Mucosa of rectum (tissue), 2 donors: ENCODE data around the gene CNBD2.
"Not testable (repeated sequence)": the region's sequence is repeated elsewhere in the genome, so short reads cannot be mapped to it uniquely, and the experiment has no call there.

Experiments used
- H3K27ac ChIP-seq, 2 donors: one replicate each; pipeline ENCODE4 v1.7.0; 2013; ENCODE audit warnings: inconsistent platforms in 2 of 2, low read depth in 2 of 2, low read length in 2 of 2
- H3K27me3 ChIP-seq, 2 donors: one replicate each; pipeline ENCODE4 v1.7.0; 2013; ENCODE audit warnings: low read length in 2 of 2; ENCODE audit not compliant: control insufficient read depth in 2 of 2, insufficient read depth in 2 of 2
- H3K36me3 ChIP-seq, 2 donors: one replicate each; pipeline ENCODE4 v1.7.0; 2013; ENCODE audit warnings: low read length in 2 of 2; ENCODE audit not compliant: control insufficient read depth in 2 of 2, insufficient read depth in 2 of 2
- H3K4me1 ChIP-seq, 2 donors: one replicate each; pipeline ENCODE4 v1.7.0; 2013; ENCODE audit warnings: low read length in 2 of 2, mild to moderate bottlenecking in 1 of 2; ENCODE audit not compliant: control insufficient read depth in 2 of 2, insufficient read depth in 2 of 2
- H3K4me3 ChIP-seq, 2 donors: one replicate each; pipeline ENCODE4 v1.7.0; 2013; ENCODE audit warnings: low read length in 2 of 2
- H3K9ac ChIP-seq, 2 donors: one replicate each; pipeline ENCODE4 v1.7.0; 2013; ENCODE audit warnings: low read length in 2 of 2, low read depth in 1 of 2, mild to moderate bottlenecking in 1 of 2
- H3K9me3 ChIP-seq, 2 donors: one replicate each; pipeline ENCODE4 v1.7.0; 2013; ENCODE audit warnings: low read length in 2 of 2; ENCODE audit not compliant: control insufficient read depth in 2 of 2
- donor health status: healthy.
- donor health status: Normal muscosa, but diverticular disease.

Gene CNBD2

DNA sequence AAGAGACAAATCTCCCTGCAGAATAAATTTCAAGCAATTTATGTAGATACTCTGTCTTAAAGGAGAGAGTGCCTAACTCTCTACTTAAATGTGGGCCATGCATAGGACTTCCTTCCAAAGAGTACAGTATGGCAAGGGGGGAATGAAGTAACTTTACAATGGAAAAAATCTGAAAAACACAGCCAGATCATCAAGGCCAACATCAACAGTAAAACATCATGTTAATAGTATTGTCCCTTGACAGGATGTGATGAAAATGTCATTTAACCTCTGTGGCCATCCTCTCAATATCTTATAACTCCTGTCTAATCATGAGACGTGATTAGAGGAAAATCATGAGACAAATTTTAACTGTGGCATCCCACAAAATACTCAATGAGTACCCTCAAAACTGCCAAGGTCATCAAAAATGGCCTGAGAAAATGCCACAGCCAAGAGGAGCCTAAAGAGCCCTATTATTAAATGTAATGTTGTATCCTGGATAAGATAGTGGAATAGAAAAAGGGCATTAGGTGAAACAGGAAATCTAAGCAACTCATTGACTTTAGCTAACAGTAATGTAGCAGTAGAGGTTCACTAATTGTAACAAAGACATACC, 47.5 kb downstream of the CNBD2 start:
- Histone ChIP-seq H3K4me1 (no peaks in the 10 kb centered on the region), H3K27me3 (no peaks in the 10 kb centered on the region), H3K27ac (no peak overlapping the region), H3K36me3 (no peaks in the 10 kb centered on the region), H3K4me3 (no peak overlapping the region), H3K9me3 (no peaks in the 10 kb centered on the region), H3K9ac (no peak overlapping the region)

GRCh38 chr20:36017048-36017951, 48.9 kb downstream of the CNBD2 start:
- Histone ChIP-seq H3K4me3 (no peak overlapping the region), H3K36me3 (no peaks in the 10 kb centered on the region), H3K4me1 (no peaks in the 10 kb centered on the region), H3K9me3 (no peaks in the 10 kb centered on the region), H3K9ac (no peak overlapping the region), H3K27me3 (no peaks in the 10 kb centered on the region), H3K27ac (no peak overlapping the region)

GRCh38 chr20:36018208-36018988, 50.0 kb downstream of the CNBD2 start:
- Histone ChIP-seq H3K4me1 (no peaks in the 10 kb centered on the region), H3K27ac (no peak overlapping the region), H3K36me3 (no peaks in the 10 kb centered on the region), H3K4me3 (no peak overlapping the region), H3K27me3 (no peaks in the 10 kb centered on the region), H3K9ac (no peak overlapping the region), H3K9me3 (no peaks in the 10 kb centered on the region)

GRCh38 chr20:36026131-36026530, 57.7 kb downstream of the CNBD2 start:
- not testable (repeated sequence) for H3K9ac ChIP-seq, H3K36me3 ChIP-seq, H3K4me1 ChIP-seq

DNA sequence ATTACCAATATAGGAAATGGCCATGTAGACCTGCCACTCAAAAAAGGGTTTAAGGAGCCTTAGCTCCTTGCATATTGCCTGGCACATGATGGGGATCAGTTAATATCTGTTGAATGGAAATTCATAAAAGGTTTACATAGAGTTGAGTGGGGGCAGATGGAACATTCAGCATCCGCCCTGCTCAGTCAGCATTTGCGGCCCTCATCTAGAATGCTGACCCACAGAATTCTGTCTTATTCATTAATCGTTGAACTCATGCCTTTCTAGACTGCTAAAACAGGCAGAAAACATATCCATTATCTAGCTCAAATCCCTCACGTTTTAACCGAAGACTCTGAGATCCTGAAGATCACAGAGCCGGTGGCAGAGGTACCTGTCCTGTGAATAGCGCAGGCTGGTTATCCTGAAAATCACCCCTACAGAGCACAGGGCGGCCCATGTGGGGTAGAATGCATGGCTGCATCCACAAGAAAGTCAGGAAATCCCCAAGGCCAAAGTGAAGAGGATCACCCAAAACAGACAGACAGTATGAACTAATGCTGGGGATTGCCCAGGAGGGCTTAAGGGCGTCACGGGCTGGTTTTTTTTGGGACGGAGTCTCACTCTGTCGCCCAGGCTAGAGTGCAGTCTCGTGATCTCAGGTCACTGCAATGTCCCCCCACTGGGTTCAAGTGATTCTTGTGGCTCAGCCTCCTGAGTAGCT, 59.9 kb downstream of the CNBD2 start:
- H3K4me3 ChIP-seq, result no peak overlapping the region
- H3K36me3 ChIP-seq, result no peaks in the 10 kb centered on the region
- H3K27ac ChIP-seq, result no peak overlapping the region
- no peaks in the 10 kb centered on the region for H3K9me3 ChIP-seq
- H3K9ac ChIP-seq, result no peak overlapping the region
- no peaks in the 10 kb centered on the region for H3K27me3 ChIP-seq
- no peaks in the 10 kb centered on the region for H3K4me1 ChIP-seq

More at GRCh38 chr20:36026131-36026530, 57.7 kb downstream of the CNBD2 start:
- H3K27ac ChIP-seq, H3K9me3 ChIP-seq, H3K4me3 ChIP-seq, H3K27me3 ChIP-seq: not testable (repeated sequence)

DNA sequence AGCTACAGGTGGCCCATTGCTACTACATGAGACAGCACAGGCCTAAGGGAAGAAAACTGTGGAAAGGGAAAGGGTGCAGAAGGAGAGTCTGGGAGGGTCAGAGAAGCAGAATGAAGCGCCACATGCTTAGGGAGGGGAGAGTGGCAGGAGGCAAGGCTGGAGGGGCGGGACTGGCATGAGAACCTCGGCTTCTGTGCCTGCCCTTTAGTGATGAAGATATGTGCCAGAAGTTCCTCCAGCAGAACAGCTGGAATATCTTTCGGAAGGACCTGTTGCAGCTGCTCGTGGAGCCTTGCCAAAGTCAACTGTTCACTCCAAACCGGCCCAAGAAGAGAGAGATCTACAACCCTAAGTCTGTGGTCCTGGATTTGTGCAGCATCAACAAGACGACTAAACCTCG, 61.8 kb downstream of the CNBD2 start:
- H3K27ac ChIP-seq, result no peak overlapping the region
- no peaks in the 10 kb centered on the region for H3K9me3 ChIP-seq
- H3K27me3 ChIP-seq, result no peaks in the 10 kb centered on the region
- H3K4me3 ChIP-seq, result no peak overlapping the region
- no peaks in the 10 kb centered on the region for H3K36me3 ChIP-seq
- no peak overlapping the region for H3K9ac ChIP-seq
- H3K4me1 ChIP-seq, result no peaks in the 10 kb centered on the region

DNA sequence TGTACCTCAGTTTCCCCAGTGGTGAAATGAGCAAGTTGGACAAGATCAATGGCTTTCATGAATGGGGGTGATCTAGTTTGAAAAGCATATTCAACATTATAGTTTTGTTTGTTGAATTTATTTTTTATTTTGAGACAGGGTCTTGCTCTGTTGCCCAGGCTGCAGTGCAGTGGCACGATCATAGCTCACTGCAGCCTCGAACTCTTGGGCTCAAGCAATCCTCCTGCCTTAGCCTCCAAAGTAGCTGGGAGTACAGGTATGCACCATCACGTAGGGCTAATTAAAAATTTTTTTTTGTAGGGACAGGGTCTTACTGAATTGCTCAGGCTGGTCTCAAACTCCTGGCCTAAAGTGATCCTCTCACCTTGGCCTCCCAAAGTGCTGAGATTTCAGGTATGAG, 63.4 kb downstream of the CNBD2 start:
- no peak overlapping the region for H3K4me3 ChIP-seq
- H3K36me3 ChIP-seq, result no peaks in the 10 kb centered on the region
- no peaks in the 10 kb centered on the region for H3K27me3 ChIP-seq
- H3K4me1 ChIP-seq, result no peaks in the 10 kb centered on the region
- H3K27ac ChIP-seq, result no peak overlapping the region
- H3K9me3 ChIP-seq, result no peaks in the 10 kb centered on the region
- H3K9ac ChIP-seq, result no peak overlapping the region

DNA sequence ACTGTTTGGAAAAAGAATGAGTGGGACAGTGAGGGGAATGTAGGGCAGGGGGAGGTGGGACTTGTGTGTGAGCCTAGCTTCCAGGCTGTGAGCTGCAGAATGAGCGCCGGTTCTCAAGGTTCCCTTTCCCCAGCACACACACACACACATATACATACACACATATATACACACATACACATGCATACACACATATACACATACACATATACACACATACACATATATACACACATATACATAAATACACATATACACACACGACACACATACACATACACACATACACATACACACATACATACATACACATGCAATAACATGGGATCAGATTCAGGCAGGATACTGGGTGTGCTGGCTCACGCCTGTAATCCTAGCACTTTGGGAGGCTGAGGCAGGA, 66.5 kb downstream of the CNBD2 start:
- Histone ChIP-seq H3K9ac (no peak overlapping the region), H3K9me3 (no peaks in the 10 kb centered on the region), H3K36me3 (no peaks in the 10 kb centered on the region), H3K27me3 (no peaks in the 10 kb centered on the region), H3K27ac (no peak overlapping the region), H3K4me3 (no peak overlapping the region), H3K4me1 (no peaks in the 10 kb centered on the region)

- Histone ChIP-seq H3K4me1 (no peaks in the 10 kb centered on the region), H3K36me3 (no peaks in the 10 kb centered on the region), H3K9me3 (no peaks in the 10 kb centered on the region), H3K4me3 (no peak overlapping the region), H3K27me3 (no peaks in the 10 kb centered on the region), H3K27ac (no peak overlapping the region), H3K9ac (no peak overlapping the region)
These were observed 67.4 kb downstream of the CNBD2 start for GRCh38 chr20:36035745-36036144.
